ENCODE results near the gene EFNB1. TPM values are rescaled to one million over a fixed set of nuclear protein-coding genes. Genes with fewer than 3 reads are reported as not detected.
A peak's percentile ranks its signal among the peaks of the same experiment; 100 is the strongest.

The EFNB1 gene
- total RNA-seq, 4 donors from 2014 or later: 19.0 to 77.6 (median 55.3) TPM

DNA sequence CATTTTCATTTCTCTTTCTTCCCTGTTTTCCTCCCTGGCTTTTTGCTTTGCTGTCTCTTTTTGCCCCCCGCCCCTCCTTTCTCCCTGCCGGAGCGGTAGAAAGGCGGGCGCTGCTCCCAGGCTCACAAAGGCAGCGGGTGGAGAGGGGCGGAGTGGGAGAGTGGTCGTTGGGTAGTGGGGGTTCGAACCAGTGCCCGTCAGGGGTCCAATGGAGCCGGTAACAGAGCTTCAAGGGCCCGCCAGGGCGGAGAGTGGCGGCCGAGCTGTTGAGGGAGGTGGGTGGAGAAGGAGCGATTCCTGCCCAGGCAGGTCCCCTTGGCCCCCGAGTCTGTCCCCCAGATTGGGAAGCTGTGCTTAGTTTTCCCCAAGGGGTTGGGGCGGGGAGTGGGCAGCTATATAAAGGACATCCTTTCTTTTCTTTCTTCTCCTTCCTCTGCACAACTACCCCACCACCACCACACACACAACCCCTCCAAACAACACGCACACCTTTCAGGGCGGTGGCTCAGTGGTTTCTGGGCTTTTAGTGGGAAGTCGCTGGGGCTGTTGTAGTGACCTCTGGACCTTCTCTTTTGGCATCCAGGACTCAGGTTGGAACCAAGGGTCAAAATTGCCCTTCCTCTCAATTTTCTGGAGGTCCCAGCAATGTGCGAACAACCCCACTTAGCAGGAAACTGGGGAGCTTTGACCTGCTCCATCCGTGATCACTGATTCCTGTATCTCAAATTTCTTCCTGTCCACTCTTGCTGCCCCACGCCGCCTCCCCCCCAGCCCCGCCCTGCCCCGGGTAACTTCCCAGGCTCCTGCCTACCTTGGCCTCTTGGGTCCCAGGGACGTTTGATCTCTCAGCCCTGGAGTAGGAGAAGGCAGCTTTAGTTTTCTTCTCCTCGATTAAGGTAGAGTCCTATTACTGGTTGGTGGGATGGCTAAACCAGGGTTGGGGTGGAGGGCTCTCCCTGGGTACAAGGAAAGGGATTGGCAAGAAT is 1.9 kb downstream of the EFNB1 start:
- H3K4me3 ChIP-seq: peak overlapping the region; percentile 58 to 89 (median 74)
- H3K4me1 ChIP-seq: peaks cover 0 to 19% (median 0%) of the 10 kb centered on the region in 4 donors
- no peaks in the 10 kb centered on the region for H3K36me3 ChIP-seq
- no peaks in the 10 kb centered on the region for H3K9me3 ChIP-seq
- TF ChIP-seq POLR2A (IDR thresholded peaks at IDR 0.05): peak; percentile 19 to 29
- TF ChIP-seq, protein P1, sequence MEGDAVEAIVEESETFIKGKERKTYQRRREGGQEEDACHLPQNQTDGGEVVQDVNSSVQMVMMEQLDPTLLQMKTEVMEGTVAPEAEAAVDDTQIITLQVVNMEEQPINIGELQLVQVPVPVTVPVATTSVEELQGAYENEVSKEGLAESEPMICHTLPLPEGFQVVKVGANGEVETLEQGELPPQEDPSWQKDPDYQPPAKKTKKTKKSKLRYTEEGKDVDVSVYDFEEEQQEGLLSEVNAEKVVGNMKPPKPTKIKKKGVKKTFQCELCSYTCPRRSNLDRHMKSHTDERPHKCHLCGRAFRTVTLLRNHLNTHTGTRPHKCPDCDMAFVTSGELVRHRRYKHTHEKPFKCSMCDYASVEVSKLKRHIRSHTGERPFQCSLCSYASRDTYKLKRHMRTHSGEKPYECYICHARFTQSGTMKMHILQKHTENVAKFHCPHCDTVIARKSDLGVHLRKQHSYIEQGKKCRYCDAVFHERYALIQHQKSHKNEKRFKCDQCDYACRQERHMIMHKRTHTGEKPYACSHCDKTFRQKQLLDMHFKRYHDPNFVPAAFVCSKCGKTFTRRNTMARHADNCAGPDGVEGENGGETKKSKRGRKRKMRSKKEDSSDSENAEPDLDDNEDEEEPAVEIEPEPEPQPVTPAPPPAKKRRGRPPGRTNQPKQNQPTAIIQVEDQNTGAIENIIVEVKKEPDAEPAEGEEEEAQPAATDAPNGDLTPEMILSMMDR (IDR thresholded peaks at IDR 0.05): no peak
- H3K27ac ChIP-seq: peak overlapping the region; percentile 31 to 91 (median 86)
- peak in 2 of 3 donors; percentile 14 to 52 for DNase-seq
- no peaks in the 10 kb centered on the region for H3K27me3 ChIP-seq

DNA sequence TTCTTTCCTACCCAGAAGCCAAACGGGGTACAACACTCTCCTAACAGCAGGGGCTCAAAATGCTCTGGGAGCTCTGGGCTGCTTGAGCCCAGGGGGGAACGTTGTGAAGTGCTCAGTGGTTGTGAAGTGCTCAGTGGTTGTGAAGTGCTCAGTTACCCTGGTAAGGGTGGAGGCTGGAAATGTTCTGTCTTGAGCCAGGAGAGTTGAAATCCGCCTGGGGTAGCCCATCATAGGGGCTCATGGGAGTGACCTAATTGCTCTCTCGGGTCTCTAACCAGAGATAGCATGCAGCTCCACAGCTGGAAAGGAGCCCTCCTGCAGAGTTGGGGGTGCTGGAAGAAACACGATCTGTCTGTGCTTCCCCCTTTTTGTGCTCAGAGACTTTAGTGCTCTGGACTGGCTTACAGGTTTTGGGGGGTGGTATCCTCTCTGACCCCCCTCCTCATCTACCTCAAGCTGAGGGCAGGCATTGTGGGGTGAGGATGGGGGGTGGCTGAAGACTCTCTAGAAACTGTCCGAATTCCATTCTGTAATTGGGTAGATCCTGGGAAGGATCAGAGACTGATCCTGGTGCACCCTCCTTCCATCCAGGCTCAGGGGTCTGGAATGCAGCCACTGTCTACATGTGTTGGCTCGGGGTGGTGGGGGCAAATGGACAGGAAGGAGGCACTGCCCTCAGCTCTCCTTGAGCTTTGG is 2.7 kb downstream of the EFNB1 start:
- no peaks in the 10 kb centered on the region for H3K9me3 ChIP-seq
- peak overlapping the region in 3 of 4 donors; percentile 84 to 91 (median 89) for H3K27ac ChIP-seq
- no peaks in the 10 kb centered on the region for H3K36me3 ChIP-seq
- peak overlapping the region in 3 of 4 donors; percentile 67 to 89 (median 80) for H3K4me3 ChIP-seq
- no peaks in the 10 kb centered on the region for H3K27me3 ChIP-seq
- no peak for TF ChIP-seq POLR2A (IDR thresholded peaks at IDR 0.05)
- TF ChIP-seq, protein P1 (IDR thresholded peaks at IDR 0.05): no peak
- peaks cover 0 to 19% (median 0%) of the 10 kb centered on the region in 4 donors for H3K4me1 ChIP-seq
- DNase-seq: peak in 1 of 3 donors; percentile 2

DNA sequence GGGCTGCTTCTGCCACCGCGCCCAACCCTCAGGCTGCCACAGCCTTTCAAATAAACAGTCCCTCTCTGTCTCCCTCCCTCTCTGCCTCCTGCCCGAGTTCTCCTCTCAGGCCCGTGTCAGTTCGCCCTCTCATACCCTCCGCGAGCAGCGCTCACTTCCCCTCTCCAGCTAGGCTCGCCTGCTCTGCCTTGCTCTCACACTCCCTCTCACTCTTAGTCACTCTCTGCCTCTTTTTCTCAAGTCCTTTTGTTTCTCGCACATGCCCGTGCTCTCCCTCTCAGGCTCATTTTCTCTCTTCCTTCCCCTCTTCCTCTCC is 3.2 kb downstream of the EFNB1 start:
- Histone ChIP-seq H3K36me3 (no peaks in the 10 kb centered on the region), H3K27ac (peak overlapping the region in 3 of 4 donors; percentile 84 to 91 (median 89)), H3K27me3 (no peaks in the 10 kb centered on the region), H3K4me1 (peaks cover 0 to 19% (median 0%) of the 10 kb centered on the region in 4 donors), H3K4me3 (peak overlapping the region; percentile 2 to 89 (median 74)), H3K9me3 (no peaks in the 10 kb centered on the region)
- DNase-seq: peak; percentile 19 to 64 (median 62)
- TF ChIP-seq, protein P1 (IDR thresholded peaks at IDR 0.05): no peak
- peak; percentile 42 to 55 for TF ChIP-seq POLR2A (IDR thresholded peaks at IDR 0.05)

DNA sequence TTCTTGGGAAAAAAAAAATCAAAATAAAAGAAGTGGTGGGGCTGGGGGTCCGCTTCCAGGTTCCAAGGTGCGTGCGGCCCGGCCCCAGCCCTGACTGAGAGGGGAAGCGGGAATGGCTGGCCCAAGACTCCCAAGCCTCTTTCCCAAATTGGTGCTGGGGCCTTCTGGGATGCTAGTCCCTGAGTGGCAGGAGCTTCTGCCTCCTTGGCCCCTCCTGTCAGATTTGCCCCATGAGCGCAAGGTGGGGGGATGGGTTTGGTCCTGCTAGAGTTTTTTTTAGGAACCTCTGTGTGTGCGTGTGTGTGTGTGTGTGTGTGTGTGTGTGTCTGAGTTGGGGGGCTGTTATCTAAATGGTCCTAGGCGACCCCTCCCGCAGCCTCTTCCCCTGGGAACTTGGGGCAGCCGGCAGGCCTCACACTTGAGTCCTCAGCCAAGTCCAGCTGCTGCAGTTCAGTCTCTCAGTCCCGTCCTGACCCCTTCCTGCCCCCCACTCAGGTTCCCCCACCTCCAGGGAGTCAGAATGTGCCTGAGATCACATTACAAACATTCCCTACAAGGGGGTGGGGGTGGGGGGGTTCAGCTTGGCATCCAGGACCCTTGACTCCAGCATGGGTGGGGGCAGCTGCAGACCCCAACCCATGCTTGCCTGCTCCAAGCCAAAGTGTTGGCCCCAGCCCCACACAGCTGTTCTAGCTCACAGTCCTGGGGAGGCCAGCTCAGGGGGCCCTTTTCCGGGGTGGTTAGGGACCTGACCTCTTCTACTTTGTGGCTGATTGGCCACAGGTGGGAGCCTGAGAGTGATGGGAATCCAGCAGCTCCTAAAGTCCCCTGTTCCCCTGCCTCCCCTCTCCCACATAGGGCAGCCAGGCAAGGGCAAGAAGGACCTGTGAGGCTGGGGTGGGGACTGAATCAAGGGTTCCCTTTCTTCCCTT is 4.0 kb downstream of the EFNB1 start:
- peak overlapping the region in 3 of 4 donors; percentile 84 to 91 (median 89) for H3K27ac ChIP-seq
- no peak for TF ChIP-seq POLR2A (IDR thresholded peaks at IDR 0.05)
- TF ChIP-seq, protein P1 (IDR thresholded peaks at IDR 0.05): no peak
- H3K9me3 ChIP-seq: no peaks in the 10 kb centered on the region
- H3K27me3 ChIP-seq: no peaks in the 10 kb centered on the region
- H3K4me1 ChIP-seq: peaks cover 0 to 19% (median 0%) of the 10 kb centered on the region in 4 donors
- no peaks in the 10 kb centered on the region for H3K36me3 ChIP-seq
- DNase-seq: peak in 2 of 3 donors; percentile 8 to 37
- H3K4me3 ChIP-seq: peak overlapping the region in 3 of 4 donors; percentile 2 to 89 (median 80)

DNA sequence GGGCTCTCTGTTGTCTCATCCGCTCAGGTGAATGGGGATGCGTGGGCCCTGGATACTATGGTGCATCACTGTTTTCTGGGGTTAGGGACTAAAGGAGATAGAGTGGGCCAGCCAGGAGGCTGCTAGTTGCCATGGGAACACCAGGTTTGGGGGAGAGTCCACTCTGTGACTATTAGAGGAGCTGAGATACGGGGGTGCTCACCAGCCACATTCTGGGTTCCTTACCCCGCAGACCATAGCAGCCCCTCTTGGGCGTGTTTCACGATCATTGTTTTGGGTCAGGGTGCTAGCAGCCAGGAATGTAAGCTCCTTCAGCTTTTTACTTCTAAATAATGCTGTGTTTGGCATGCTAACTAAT is 4.6 kb downstream of the EFNB1 start:
- H3K4me3 ChIP-seq: peak overlapping the region in 1 of 4 donors; percentile 80
- TF ChIP-seq, protein P1 (IDR thresholded peaks at IDR 0.05): no peak
- no peak for TF ChIP-seq POLR2A (IDR thresholded peaks at IDR 0.05)
- H3K27me3 ChIP-seq: no peaks in the 10 kb centered on the region
- peak overlapping the region in 3 of 4 donors; percentile 84 to 91 (median 89) for H3K27ac ChIP-seq
- H3K9me3 ChIP-seq: no peaks in the 10 kb centered on the region
- peaks cover 0 to 19% (median 0%) of the 10 kb centered on the region in 4 donors for H3K4me1 ChIP-seq
- DNase-seq: peak in 1 of 3 donors; percentile 33
- no peaks in the 10 kb centered on the region for H3K36me3 ChIP-seq
